Measurements from ENCODE around the gene OSBPL10. TPM values are rescaled to one million over a fixed set of nuclear protein-coding genes. Genes with fewer than 3 reads are reported as not detected.
"Not testable (repeated sequence)": the region's sequence is repeated elsewhere in the genome, so short reads cannot be mapped to it uniquely, and the experiment has no call there.

Gene OSBPL10
- polyA plus RNA-seq, 10 donors = 8.2 to 14.1 (median 9.7) TPM

DNA sequence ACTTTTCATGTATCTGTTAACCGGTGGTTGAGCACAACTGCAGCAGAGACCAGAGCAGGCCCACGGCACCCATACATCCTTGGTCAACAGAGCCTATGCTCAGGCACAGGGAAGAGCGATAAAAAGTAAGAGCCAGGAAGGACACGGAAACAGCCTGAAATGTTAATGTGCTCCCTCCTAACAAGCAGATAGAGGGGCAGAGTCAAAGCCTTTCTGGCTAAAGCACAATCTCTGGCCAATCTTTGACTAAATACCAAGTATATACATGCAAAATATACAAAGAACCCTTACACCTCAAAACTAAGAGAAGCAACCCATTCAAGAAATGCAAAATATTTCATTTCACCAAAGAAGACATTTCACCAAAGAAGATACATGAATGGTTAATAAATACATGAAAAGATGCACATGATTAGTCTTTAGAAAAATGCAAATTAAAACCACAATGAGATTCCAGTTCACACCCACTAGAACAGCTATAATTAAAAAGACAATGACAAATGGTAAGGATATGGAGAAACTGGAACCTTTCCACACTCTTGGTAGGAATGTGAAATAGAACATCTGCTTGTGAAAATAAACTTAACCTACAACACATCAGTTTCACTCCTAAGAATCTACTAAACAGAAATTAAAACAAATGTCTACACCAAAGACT lies 88.0 kb downstream of the OSBPL10 start:
- no peak for DNase-seq

DNA sequence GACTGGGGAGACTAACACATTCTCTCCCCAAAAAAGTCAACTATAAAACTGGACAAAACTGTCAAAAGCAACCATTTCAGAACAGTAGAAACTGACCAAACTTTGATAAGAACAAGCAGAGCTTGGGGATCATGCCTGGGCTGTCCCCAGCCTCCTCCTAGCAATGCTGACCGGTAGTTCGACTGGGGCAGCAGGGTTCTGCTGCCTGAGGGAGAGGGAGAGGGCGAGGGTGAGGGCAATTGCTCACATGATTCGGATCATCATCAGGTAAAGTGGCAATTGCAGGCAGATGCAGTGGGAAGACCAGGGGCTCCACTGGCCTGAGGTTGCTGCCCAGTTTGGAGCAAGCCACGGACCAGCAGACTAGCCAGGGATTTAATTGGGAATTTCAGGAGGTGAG lies 88.6 kb downstream of the OSBPL10 start:
- no peak for DNase-seq

DNA sequence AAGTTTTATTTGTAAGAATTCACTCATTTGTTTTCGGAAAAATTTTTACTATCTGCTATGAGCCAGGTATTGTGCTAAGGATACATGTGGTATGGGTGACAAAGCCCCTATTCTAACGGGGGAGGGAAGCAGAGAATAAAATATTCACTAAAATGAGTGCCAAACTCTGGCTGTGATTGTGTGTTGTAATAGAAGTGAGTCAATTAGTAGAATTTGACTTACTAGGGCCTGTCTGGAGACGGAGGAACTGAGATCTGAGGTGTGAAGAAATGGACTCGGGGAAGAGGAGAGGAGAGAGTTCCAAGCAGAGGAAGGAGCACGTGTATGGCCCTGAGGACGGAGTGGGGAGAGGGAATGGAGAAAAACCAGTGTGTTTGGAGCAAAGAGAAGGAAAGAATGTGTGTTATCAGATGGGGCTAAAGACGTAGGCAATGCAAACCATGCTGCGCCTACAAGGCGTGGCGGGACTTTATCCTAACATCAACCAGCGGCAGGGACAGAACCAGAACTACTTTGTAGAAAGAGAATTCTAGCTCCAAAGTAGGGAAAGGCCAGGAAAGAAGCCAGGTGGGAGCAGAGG lies 89.1 kb downstream of the OSBPL10 start:
- no peak for DNase-seq

DNA sequence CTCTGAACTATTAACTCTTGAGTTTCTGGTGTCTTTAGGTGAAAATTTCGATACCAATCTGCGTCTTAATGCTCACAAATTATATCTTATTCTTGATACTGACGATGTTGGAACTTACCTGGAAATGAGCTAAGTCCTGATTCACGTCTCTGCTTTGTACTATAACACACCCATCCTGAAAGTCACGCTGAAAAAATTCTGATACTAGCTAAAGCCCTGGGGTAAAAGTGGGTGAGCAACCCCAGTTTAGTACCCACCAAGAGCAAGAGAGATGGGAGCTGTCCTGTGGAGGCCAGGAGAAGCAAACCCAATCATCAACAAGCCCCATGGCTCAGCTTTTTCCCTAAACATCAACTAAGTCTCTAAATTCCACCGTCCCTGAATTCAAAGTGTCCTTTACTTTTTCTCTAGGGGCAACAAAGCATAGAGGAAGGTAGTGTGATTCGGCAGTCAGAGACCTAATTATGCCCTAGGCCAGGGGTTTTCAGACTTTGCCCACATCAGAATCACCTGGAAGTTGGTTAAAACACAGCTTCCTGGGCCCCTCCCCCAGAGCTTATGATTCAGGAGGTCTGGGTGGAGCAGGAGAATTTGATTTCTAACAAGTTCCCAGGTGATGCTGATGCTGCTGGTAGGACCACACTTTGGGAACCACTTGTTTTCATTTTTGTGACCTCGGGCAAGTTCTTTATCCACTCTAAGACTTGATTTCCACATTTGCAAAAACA lies 90.2 kb downstream of the OSBPL10 start:
- no peak for DNase-seq

DNA sequence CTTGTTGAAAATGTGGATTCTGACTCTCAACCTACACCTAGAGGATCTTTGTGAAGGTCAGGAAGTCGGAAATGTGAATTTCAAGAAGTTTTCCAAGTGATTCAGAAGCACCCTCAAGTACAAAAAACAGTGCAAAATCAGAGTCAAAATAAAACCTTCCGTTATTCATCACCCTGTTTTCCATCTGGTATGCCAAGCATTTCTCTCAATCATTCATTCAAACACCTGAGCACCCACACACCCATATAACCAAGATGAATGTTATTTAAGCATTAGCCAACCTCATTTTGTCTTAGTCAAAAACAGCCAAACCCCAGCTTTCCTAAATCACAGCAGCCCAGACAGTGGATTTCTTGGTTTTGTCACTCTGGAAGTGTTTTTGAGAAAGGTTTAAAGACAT lies 91.1 kb downstream of the OSBPL10 start:
- no peak for DNase-seq

DNA sequence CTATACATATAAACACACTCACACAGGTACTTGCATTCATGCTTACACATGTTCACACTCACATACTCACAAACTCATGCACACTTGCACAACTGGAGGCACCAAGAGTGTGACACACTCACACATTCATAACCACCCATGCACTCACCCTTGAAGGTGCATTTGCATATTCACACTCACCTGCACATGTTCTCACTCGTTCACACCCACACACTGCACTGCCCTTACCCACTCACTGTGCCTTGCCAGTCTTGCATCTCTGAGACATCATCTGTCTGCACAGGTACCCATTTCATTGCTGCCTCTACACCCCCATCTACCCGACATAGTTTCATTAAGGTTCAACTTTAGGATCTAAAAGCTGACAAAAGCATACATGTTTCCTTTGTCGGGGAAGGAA lies 95.8 kb downstream of the OSBPL10 start:
- no peak for DNase-seq

DNA sequence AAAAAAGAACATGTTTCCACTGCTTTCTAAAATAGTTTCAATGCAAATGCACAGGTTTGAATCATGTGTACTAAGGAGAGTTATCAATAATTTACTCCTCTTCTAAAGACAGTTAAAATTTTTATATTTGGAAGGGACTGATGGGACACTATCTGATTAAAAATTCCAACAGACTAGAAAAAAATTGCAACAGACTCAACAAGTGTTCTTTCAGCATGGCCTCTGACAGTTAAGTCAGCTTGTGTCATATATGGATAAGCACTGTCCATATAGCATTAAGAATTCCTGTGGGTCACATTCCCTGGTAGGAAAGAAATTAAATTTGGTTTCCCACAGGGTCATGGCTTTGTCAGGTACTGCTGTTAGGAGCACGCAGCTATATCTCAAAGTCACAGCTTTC lies 96.8 kb downstream of the OSBPL10 start:
- DNase-seq = no peak

DNA sequence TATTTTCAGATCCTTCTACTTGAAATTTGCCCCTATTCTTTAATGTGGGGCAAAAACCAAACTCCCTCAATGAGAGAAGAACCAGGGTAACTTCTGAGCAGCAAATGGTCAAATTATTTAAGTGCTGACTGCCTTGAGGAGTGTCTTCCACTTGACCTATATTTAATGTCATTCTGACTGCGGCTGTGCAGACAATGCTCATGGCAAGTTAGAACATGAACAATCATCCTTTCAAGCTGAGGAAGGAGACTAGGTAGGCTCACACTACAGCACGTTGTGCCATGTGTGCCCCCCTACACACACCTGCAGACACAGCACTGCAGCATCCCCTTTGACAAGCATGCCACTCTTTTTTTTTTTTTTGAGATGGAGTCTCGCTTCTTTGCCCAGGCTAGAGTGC lies 98.2 kb downstream of the OSBPL10 start:
- no peak for DNase-seq

DNA sequence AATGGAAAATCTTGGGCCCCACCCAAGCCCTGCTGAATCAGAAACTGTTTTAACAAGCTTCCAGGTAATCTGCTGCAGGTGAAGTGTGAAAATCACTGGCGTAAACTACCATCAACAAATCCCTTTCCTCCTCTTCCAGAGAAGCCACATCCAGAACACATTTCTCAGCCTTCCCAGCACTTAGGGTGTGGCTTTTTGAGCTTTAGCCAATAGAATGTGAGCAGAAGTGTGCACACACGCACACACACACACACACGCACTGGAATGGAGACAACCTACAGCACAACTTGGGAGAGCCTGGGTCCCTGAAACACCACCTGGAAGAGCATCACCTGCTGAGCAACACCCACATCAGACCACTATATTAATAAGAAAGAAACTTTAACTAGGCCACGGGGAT lies 98.6 kb downstream of the OSBPL10 start:
- DNase-seq = peak in 1 of 3 donors; percentile 20

DNA sequence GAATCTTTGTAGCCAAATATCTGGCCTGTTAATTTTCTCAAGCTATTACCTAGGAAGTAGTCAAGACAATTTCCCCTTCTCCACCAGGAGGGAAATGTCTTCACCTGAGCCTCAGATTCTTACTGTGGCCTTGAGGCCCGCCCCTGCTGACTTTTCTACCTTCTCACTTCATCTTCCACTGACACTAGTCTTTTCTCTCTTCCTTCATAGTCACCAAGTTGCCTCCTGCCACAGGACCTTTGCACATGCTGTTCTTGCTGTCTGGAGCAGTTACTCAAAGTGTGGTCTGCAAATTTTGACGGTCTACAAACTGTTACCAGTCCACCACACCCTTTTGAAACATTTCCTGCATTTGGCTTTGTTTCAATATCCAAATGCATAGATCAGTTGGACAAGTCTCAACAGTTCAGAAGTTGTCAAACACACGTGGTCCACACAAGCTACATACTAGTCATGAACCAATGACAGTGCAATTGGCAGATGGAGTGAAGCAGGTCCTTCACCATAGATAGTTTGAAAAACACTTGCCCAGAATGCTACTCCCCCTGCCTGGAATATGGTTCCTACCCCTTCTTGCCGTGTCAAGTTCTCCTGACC lies 100.5 kb downstream of the OSBPL10 start:
- DNase-seq = no peak

DNA sequence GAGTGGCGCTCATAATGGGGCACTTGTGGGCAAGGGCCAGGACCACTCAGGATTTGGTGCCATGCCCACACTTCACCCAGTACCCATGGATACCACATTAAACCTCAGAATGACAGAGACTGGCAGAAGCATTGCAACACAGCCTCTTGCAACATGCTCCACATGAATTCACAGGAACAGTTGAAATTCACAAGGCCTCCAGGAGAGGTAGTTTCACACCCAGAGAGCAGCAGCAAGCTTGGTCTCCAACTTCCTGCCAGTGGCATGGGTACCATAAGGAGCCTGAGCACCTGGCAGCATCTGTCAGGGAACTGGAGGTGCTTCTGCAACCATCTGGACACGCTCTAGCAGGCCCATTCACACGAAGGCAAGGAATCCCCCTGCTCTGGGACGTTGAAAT lies 101.0 kb downstream of the OSBPL10 start:
- DNase-seq = no peak

DNA sequence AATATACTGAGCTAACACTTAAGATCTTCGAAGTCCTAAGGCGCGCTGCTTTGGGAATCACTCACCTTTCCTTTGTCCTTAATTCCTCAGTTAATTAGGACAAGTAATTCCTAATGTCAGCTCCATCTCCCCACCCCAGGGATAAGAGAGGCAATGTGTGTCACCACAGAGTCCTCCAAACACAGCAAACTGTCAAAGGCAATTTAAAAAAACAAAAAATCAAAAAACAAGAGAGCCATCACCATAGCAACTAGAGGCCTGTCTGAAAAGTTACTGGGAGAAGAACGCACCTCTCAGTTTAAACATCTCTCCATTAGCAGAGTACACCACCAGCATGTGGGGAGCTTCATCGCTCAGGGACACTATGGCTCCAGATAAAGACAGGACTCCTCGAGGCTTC lies 101.7 kb downstream of the OSBPL10 start:
- no peak for DNase-seq

DNA sequence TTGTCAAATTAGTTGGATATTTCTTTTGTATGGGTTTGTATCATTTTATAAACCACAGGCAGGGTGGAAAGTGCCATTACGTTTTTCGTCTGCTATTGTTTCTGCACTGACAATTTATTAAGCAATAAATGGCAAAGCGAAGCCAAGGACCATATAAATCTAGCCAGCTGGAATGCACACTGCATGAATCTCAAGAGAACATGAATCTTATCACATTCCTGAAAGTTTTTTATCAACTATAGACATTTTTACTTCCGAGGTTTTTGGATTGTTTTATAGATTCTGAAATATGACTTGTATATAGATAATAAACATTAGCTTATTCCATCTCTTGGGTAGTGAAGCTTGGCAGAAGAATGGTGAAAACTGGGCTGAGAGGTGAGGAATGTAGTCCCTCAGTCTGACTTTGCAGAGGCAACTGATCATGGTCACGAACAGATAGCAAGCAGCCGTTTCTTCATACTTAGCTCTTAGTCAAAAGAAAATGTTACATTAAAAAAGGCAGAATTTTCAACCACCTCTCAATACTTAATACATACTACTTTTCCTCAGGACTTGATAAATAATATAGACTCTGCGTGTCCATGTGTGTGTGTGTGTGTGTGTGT lies 102.7 kb downstream of the OSBPL10 start:
- peak; percentile 36 to 76 (median 43) for DNase-seq

DNA sequence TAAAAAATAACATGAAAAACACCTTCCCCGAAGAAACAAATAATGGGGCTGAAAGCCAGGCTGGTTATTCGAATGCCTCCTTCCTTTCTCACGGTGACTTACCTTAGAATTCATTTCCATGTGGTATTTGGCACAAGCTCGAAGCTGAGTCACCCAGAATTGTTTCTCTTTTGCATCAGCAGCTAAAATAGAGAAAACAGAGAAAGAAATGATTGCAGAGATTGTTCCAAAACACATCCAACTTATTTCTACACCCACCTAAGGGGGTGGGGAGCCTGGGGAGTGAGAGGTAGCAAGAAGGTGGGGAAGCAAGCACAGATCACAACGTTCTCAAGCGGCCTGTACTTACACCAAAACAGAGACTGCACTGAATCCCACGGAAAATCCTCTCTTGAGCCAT lies 104.7 kb downstream of the OSBPL10 start:
- peak in 2 of 3 donors; percentile 23 to 36 for DNase-seq

DNA sequence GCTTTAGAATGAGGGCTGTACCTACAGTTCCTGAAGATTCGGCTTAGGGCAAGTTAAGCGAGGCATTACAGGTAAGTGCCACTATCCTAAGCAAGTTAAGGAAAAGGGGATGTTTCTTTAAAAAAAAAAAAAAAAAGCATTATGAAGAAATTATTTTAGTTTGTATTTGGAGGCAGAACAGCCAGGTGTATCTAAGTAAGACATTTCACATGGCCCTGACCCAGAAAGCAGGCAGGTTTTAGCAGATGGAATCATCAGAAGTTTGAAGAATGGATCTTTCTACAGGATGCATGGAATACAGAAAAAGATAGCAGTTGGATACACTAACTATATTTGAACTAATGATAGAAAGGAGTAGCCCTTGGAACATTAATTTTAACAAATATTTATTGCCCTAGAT lies 105.6 kb downstream of the OSBPL10 start:
- DNase-seq = no peak

DNA sequence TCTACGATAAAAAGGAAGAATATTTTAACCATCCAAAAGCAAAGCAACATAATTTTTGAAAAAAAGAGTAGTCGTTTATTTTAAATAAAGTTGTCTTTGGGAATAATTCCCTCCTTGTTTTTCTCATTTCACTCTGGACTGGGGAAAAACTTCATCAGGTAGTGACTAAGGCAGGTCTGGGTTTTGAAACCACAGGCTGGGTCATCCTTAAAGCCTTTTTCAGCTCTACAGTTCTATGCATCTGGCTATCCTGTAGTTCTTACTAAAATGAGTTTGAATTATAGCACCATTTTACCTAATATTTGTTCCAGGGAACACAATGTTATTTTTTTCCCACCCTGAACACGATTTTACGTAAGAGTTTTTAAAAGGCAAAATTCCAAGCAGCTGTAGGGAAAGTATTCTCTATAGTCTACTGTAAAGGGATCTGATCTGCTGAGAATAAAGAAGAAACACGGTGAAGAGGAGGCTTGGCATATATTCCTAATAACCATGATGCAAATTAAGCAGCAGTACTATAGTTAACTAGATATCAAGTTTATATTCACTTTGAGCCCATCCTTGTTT lies 107.7 kb downstream of the OSBPL10 start:
- DNase-seq = peak in 2 of 3 donors; percentile 40 to 77

DNA sequence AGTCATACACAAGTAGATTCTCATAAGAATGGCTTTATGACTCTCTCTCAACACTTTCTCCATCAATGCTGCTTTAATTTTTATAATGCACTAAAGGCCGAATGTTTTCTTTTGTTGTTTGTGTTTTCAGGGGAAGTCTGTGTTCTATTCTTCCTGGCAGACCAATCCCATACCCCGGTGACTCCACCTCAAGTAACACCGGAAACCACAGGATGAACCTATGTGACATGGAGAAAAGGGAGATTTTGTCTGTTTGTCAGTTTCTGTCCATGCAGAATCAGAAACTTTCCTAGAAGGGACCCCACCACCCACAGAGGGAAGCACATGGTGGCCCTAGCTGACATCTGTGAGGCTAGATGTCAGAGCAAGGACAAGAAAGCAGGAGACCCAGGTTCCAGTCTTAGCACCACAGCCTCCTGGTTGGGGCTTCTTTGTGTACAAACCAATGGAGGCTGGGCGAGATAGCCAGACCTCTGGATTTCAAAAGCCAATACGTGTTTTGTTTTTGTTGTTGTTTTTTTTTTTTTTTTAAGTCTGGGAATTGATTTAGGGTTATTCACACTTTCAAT lies 109.0 kb downstream of the OSBPL10 start:
- DNase-seq = no peak

DNA sequence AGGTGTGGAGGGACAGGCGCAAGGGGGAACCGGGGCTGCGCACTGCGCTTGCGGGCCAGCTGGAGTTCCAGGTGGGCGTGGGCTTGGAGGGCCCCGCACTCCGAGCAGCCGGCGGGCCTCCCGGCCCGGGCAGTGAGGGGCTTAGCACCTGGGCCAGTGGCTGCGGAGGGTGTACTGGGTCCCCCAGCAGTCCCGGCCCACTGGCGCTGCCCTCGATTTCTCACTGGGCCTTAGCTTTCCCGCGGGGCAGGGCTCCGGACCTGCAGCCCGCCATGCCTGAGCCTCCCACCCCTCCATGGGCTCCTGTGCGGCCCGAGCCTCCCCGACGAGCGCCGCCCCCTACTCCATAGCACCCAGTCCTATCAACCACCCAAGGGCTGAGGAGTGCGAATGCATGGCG lies 111.0 kb downstream of the OSBPL10 start:
- DNase-seq = not testable (repeated sequence)

DNA sequence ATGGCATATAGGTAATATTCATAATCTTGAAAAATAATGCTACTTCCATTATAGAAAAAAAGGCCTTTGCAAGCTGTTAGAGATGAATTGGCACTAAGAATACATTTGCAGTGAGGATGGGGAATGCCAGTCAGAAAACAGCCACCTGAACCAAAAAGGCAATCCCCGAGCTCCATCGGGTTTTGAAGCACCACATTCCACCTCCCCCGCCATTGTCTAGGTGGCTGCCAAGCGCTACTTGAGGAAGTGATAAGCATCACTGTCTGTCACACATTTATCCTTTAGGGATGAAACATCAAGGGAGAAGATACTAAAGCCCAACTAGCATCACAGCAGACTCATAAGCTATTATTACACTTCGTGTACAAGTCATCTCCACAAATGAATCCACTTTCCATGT lies 112.8 kb downstream of the OSBPL10 start:
- no peak for DNase-seq

DNA sequence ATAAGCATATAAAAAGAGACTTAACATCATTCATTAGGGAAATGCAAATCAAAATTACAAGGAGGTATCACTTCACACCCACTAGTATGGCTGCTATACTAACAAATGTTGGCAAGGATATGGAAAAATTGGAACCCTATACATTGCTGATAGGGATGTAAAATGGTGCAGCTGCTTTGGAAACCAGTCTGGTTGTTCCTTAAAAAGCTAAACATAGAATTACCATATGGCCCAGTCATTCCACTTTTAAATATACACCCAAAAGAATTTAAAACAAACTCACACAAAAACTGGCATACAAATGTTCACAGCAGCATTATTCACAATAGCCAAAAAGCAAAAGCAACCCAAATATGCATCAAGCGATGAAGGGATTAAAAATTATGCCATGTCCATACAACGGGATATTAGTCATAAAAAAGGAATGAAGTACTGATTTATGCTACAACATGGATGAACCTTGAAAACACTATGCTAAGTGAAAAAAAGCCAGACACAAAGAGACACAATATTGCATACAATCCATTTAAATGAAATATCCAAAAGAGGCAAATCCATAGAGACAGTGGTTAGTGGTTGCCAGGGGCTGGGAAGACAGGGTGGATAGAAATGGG lies 118.3 kb downstream of the OSBPL10 start:
- DNase-seq = no peak

DNA sequence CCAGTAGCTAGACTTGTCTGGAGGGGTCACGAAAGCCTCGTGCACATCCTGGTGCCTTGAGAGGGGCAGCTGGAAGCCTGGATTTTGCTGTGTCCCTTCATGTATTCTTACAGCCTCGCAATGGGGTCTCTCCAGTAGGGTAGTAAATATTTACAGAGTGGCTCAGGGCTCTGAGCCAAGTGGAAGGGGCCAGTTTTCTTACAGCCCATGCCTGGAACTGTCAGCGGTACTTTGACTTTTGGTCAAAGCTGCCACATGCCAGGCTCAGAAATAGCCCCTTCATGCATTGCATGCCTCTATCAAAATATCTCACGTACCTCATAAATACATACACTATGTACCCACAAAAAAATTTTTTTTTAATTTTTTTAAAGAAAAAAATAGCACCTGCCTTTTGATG lies 119.2 kb downstream of the OSBPL10 start:
- no peak for DNase-seq

Measured in muscle of back (tissue), 11 donors.